SK-N-MC (cell line): Measurements from ENCODE around the gene GRB2.

Source experiments
- DNase-seq: peaks from one replicate; pipeline ENCODE4 v3.0.0-alpha.2; 2011; ENCODE audit warnings: low read depth, low spot score
- H3K27ac ChIP-seq: fragments of 200-600 bp; sonication (generic); 2 replicates; pipeline ENCODE4 v1.5.1; 2016; ENCODE audit warnings: mixed run types
- H3K36me3 ChIP-seq: fragments of 200-600 bp; sonication (generic); 2 replicates; pipeline ENCODE4 v1.6.1; 2017; ENCODE audit warnings: antibody characterized with exemption, low read length, mixed read lengths; ENCODE audit not compliant: insufficient read depth
- H3K4me3 ChIP-seq: fragments of 200-600 bp; sonication (generic); 2 replicates; pipeline ENCODE4 v1.5.1; 2016
- H3K9ac ChIP-seq: fragments of 200-600 bp; sonication (generic); 2 replicates; pipeline ENCODE4 v1.8.0; 2017; ENCODE audit warnings: mixed run types, mixed read lengths; ENCODE audit not compliant: insufficient read length
- H3K9me3 ChIP-seq: fragments of 200-600 bp; sonication (generic); 2 replicates; pipeline ENCODE4 v1.6.1; 2017; ENCODE audit warnings: low read depth, mild to moderate bottlenecking, antibody characterized with exemption, low read length, moderate library complexity, mixed read lengths
- EZH2 ChIP-seq: fragments of 200-600 bp; sonication (generic); IDR thresholded peaks from one replicate; pipeline ENCODE4 v1.6.1; 2017; ENCODE audit warnings: antibody characterized with exemption
- FOXP2 ChIP-seq: optimal IDR thresholded peaks from 2 replicates; pipeline ENCODE3; 2011; ENCODE audit warnings: mild to moderate bottlenecking, moderate library complexity; ENCODE audit not compliant: insufficient read depth; ENCODE audit errors: extremely low read length, control extremely low read depth
- POLR2AphosphoS5 ChIP-seq: IDR thresholded peaks from 2 replicates; pipeline ENCODE4 v1.6.1; 2012; ENCODE audit warnings: mild to moderate bottlenecking, low read depth, low read length, borderline replicate concordance

Gene GRB2

GRCh38 chr17:75316253-75316652 lies 89.2 kb downstream of the GRB2 start:
- Histone ChIP-seq H3K9me3 (no peaks in the 10 kb centered on the region), H3K4me3 (no peak overlapping the region), H3K9ac (no peak overlapping the region), H3K27ac (no peak overlapping the region), H3K36me3 (peaks cover 16% of the 10 kb centered on the region)
- no peak for DNase-seq
- TF ChIP-seq POLR2AphosphoS5 (no peak), EZH2 (no peak), FOXP2 (no peak)

GRCh38 chr17:75315541-75316243 lies 89.8 kb downstream of the GRB2 start:
- TF ChIP-seq EZH2 (no peak), FOXP2 (no peak), POLR2AphosphoS5 (no peak)
- Histone ChIP-seq H3K9ac (no peak overlapping the region), H3K27ac (no peak overlapping the region), H3K4me3 (no peak overlapping the region), H3K9me3 (no peaks in the 10 kb centered on the region), H3K36me3 (peaks cover 12% of the 10 kb centered on the region)
- DNase-seq: no peak

GRCh38 chr17:75313941-75314551 lies 91.4 kb downstream of the GRB2 start:
- Histone ChIP-seq H3K4me3 (no peak overlapping the region), H3K27ac (no peak overlapping the region), H3K9me3 (no peaks in the 10 kb centered on the region), H3K36me3 (no peaks in the 10 kb centered on the region; the same call in 1 of the 2 replicates), H3K9ac (no peak overlapping the region)
- TF ChIP-seq FOXP2: no peak
- no peak for TF ChIP-seq EZH2
- no peak for TF ChIP-seq POLR2AphosphoS5
- DNase-seq: no peak

GRCh38 chr17:75308732-75309629 lies 96.5 kb downstream of the GRB2 start:
- H3K36me3 ChIP-seq: no peaks in the 10 kb centered on the region
- H3K27ac ChIP-seq: no peak overlapping the region
- no peak for DNase-seq
- H3K9me3 ChIP-seq: no peaks in the 10 kb centered on the region
- no peak overlapping the region for H3K4me3 ChIP-seq
- H3K9ac ChIP-seq: no peak overlapping the region
- no peak for TF ChIP-seq POLR2AphosphoS5
- no peak for TF ChIP-seq FOXP2
- no peak for TF ChIP-seq EZH2

- DNase-seq: no peak
- H3K9me3 ChIP-seq: no peaks in the 10 kb centered on the region
- TF ChIP-seq POLR2AphosphoS5: no peak
- TF ChIP-seq FOXP2: no peak
- no peak for TF ChIP-seq EZH2
- H3K27ac ChIP-seq: no peak overlapping the region
- no peaks in the 10 kb centered on the region for H3K36me3 ChIP-seq
- no peak overlapping the region for H3K9ac ChIP-seq
- H3K4me3 ChIP-seq: no peak overlapping the region
Measured at GRCh38 chr17:75307957-75308731, 97.3 kb downstream of the GRB2 start.

- TF ChIP-seq POLR2AphosphoS5 (no peak), EZH2 (no peak), FOXP2 (no peak)
- no peak for DNase-seq
- H3K9me3 ChIP-seq: no peaks in the 10 kb centered on the region
Measured at GRCh38 chr17:75301502-75302206, 103.8 kb downstream of the GRB2 start.

GRCh38 chr17:75301049-75301448 lies 104.4 kb downstream of the GRB2 start:
- no peaks in the 10 kb centered on the region for H3K36me3 ChIP-seq
- no peak for DNase-seq
- no peak overlapping the region for H3K27ac ChIP-seq
- no peak overlapping the region for H3K9ac ChIP-seq
- TF ChIP-seq FOXP2 (no peak), EZH2 (no peak), POLR2AphosphoS5 (no peak)
- H3K4me3 ChIP-seq: no peak overlapping the region
- no peaks in the 10 kb centered on the region for H3K9me3 ChIP-seq

More at GRCh38 chr17:75301502-75302206, 103.8 kb downstream of the GRB2 start:
- Histone ChIP-seq H3K27ac (no peak overlapping the region), H3K9ac (no peak overlapping the region), H3K36me3 (no peaks in the 10 kb centered on the region), H3K4me3 (no peak overlapping the region)
